H1 (cell line): ENCODE measurements around the gene HNRNPM. TPM values are rescaled to one million over a fixed set of nuclear protein-coding genes. Genes with fewer than 3 reads are reported as not detected.

ENCODE experiments used
- CTCF ChIA-PET: fragments of 300-600 bp; sonication (Branson Sonifier 250); formaldehyde crosslinking; loops from one replicate; lab custom pipeline; 2021; ENCODE audit not compliant: partially characterized antibody; lab: Charles Lee
- POLR2A ChIA-PET: fragments of 300-600 bp; sonication (Branson Sonifier 250); formaldehyde crosslinking; loops from one replicate; lab custom pipeline; 2021; ENCODE audit warnings: inconsistent platforms; ENCODE audit not compliant: partially characterized antibody; lab: Charles Lee
- DNase-seq, 2 experiments: peaks; one replicate each; pipeline versions ENCODE4 v3.0.0 to v3.0.0-alpha.2; 2010 to 2022; ENCODE audit warnings: low spot score in 2 of 2, low read depth in 1 of 2, mixed read lengths in 1 of 2
- FAIRE-seq: peaks from 2 replicates; lab custom pipeline; 2011; peaks lifted over from hg19 to GRCh38; lab: Jason Lieb, UNC
- H2AFZ ChIP-seq: 2 replicates; pipeline ENCODE4 v1.8.1; 2012; ENCODE audit warnings: low read length, inconsistent platforms
- H2AK5ac ChIP-seq: 2 replicates; pipeline ENCODE4 v1.6.1; 2013; ENCODE audit warnings: low read depth, low read length
- H2BK120ac ChIP-seq: replicated peaks from 2 replicates; pipeline ENCODE3; 2013; ENCODE audit warnings: low read depth, low read length, inconsistent platforms
- H2BK12ac ChIP-seq: 2 replicates; pipeline ENCODE4 v1.6.1; 2013; ENCODE audit warnings: low read depth, low read length
- H2BK15ac ChIP-seq: 2 replicates; pipeline ENCODE4 v1.6.1; 2013; ENCODE audit warnings: low read length
- H2BK20ac ChIP-seq: 2 replicates; pipeline ENCODE4 v1.6.1; 2013; ENCODE audit warnings: low read length
- H2BK5ac ChIP-seq: 2 replicates; pipeline ENCODE4 v1.6.1; 2013; ENCODE audit warnings: low read depth, low read length
- H3K14ac ChIP-seq: 2 replicates; pipeline ENCODE4 v1.6.1; 2013; ENCODE audit warnings: inconsistent platforms; ENCODE audit not compliant: insufficient read length
- H3K18ac ChIP-seq: 2 replicates; pipeline ENCODE4 v1.6.1; 2013; ENCODE audit warnings: low read length; ENCODE audit errors: extremely low read depth
- H3K23ac ChIP-seq: 2 replicates; pipeline ENCODE4 v1.6.1; 2013; ENCODE audit warnings: inconsistent platforms; ENCODE audit not compliant: insufficient read length
- H3K23me2 ChIP-seq: 2 replicates; pipeline ENCODE4 v1.6.1; 2013; ENCODE audit warnings: low read depth, low read length
- H3K27ac ChIP-seq: 2 replicates; pipeline ENCODE4 v1.6.1; 2011; ENCODE audit warnings: low read depth, low read length, inconsistent platforms
- H3K27me3 ChIP-seq, 4 experiments: replicated peaks in 1 of 4; 1 replicate in 1 of 4; 2 replicates in 3 of 4; pipeline versions ENCODE4 v1.6.1 to v1.8.1; 2011 to 2013; ENCODE audit warnings: low read length in 3 of 4, mild to moderate bottlenecking in 3 of 4, inconsistent platforms in 2 of 4, mixed read lengths in 2 of 4, moderate library complexity in 1 of 4; ENCODE audit not compliant: control insufficient read depth in 3 of 4, insufficient read depth in 3 of 4; ENCODE audit errors: extremely low read depth in 1 of 4
- H3K36me3 ChIP-seq, 4 experiments: 2 replicates each; pipeline versions ENCODE4 v1.6.1 to v1.8.1; 2011 to 2013; ENCODE audit warnings: mild to moderate bottlenecking in 4 of 4, low read length in 3 of 4, moderate library complexity in 2 of 4, control low read depth in 1 of 4, inconsistent platforms in 1 of 4; ENCODE audit not compliant: insufficient read depth in 4 of 4, control insufficient read depth in 2 of 4
- H3K4ac ChIP-seq: replicated peaks from 2 replicates; pipeline ENCODE3; 2013; ENCODE audit warnings: low read length, low read depth, mixed read lengths, inconsistent platforms; ENCODE audit not compliant: insufficient read length
- H3K4me1 ChIP-seq, 4 experiments: replicated peaks in 1 of 4; 1 replicate in 1 of 4; 2 replicates in 3 of 4; pipeline versions ENCODE4 v1.6.1 to v1.8.1; 2011 to 2013; ENCODE audit warnings: low read length in 3 of 4, inconsistent platforms in 2 of 4, mixed read lengths in 1 of 4; ENCODE audit not compliant: insufficient read depth in 4 of 4, control insufficient read depth in 3 of 4
- H3K4me2 ChIP-seq, 2 experiments: 2 replicates each; pipeline versions ENCODE4 v1.6.1 to v1.8.1; 2011 to 2013; ENCODE audit warnings: low read depth in 2 of 2, low read length in 2 of 2, control low read depth in 1 of 2, inconsistent platforms in 1 of 2, mild to moderate bottlenecking in 1 of 2; ENCODE audit not compliant: insufficient read depth in 1 of 2
- H3K4me3 ChIP-seq, 4 experiments: fragments of 200-600, 300-600 bp in 1 of 4; sonication (generic), shearing (Covaris generic), sonication (Bioruptor Twin) in 1 of 4; 2 replicates each; pipeline versions ENCODE4 v1.5.1 to v1.8.1; 2011 to 2016; ENCODE audit warnings: low read length in 4 of 4, low read depth in 3 of 4, control low read depth in 2 of 4, inconsistent platforms in 2 of 4, mild to moderate bottlenecking in 2 of 4, mixed read lengths in 1 of 4, moderate library complexity in 1 of 4; ENCODE audit not compliant: insufficient read depth in 2 of 4; ENCODE audit errors: extremely low read depth in 1 of 4
- H3K56ac ChIP-seq: replicated peaks from 2 replicates; pipeline ENCODE3; 2013; ENCODE audit warnings: low read depth, mild to moderate bottlenecking, mixed read lengths, low read length, inconsistent platforms; ENCODE audit not compliant: insufficient read length
- H3K79me1 ChIP-seq: 2 replicates; pipeline ENCODE4 v1.6.1; 2013; ENCODE audit warnings: low read depth, low read length, control low read depth
- H3K79me2 ChIP-seq, 2 experiments: 2 replicates each; pipeline versions ENCODE4 v1.6.1 to v1.8.1; 2012 to 2013; ENCODE audit warnings: low read length in 2 of 2, mild to moderate bottlenecking in 2 of 2, inconsistent platforms in 1 of 2; ENCODE audit not compliant: insufficient read depth in 2 of 2, control insufficient read depth in 1 of 2
- H3K9ac ChIP-seq, 4 experiments: replicated peaks in 1 of 4; 1 replicate in 1 of 4; 2 replicates in 3 of 4; pipeline versions ENCODE4 v1.6.1 to v1.8.1; 2011 to 2013; ENCODE audit warnings: low read depth in 3 of 4, low read length in 3 of 4, control low read depth in 2 of 4, mild to moderate bottlenecking in 2 of 4, moderate library complexity in 2 of 4, inconsistent platforms in 1 of 4; ENCODE audit errors: extremely low read depth in 1 of 4
- H3K9me3 ChIP-seq, 2 experiments: 2 replicates each; pipeline versions ENCODE4 v1.6.1 to v1.8.1; 2012 to 2013; ENCODE audit warnings: mild to moderate bottlenecking in 2 of 2, moderate library complexity in 2 of 2, control low read depth in 1 of 2, inconsistent platforms in 1 of 2, low read depth in 1 of 2, low read length in 1 of 2, mixed read lengths in 1 of 2; ENCODE audit not compliant: insufficient read depth in 2 of 2
- H4K20me1 ChIP-seq, 2 experiments: replicated peaks in 1 of 2; 2 replicates each; pipeline versions ENCODE3 to v1.8.1; 2011 to 2013; ENCODE audit warnings: inconsistent platforms in 2 of 2, low read length in 2 of 2, mild to moderate bottlenecking in 1 of 2; ENCODE audit not compliant: insufficient read depth in 2 of 2, control insufficient read depth in 1 of 2
- H4K5ac ChIP-seq: 2 replicates; pipeline ENCODE4 v1.6.1; 2013; ENCODE audit warnings: low read length, low read depth, mixed read lengths, inconsistent platforms; ENCODE audit not compliant: insufficient read length
- H4K8ac ChIP-seq: 2 replicates; pipeline ENCODE4 v1.8.0; 2013; ENCODE audit warnings: mild to moderate bottlenecking, moderate library complexity, low read length, inconsistent platforms; ENCODE audit not compliant: insufficient read depth; ENCODE audit errors: extremely low read depth
- H4K91ac ChIP-seq: replicated peaks from 2 replicates; pipeline ENCODE3; 2013; ENCODE audit warnings: low read length, mixed read lengths, inconsistent platforms; ENCODE audit not compliant: insufficient read length
- BCL11A ChIP-seq, 2 experiments: IDR thresholded peaks; one replicate each; pipeline ENCODE4 v1.6.1; 2011; ENCODE audit warnings: low read depth in 2 of 2, low read length in 2 of 2, mild to moderate bottlenecking in 2 of 2
- CTCF ChIP-seq, 3 experiments: IDR thresholded peaks; 1 replicate in 2 of 3; 2 replicates in 1 of 3; pipeline versions ENCODE4 v1.5.1 to v1.6.1; 2011; ENCODE audit warnings: low read length in 3 of 3, mild to moderate bottlenecking in 3 of 3, inconsistent platforms in 2 of 3, low read depth in 1 of 3, moderate library complexity in 1 of 3; ENCODE audit not compliant: insufficient read depth in 1 of 3; ENCODE audit errors: control extremely low read depth in 1 of 3
- NANOG ChIP-seq: IDR thresholded peaks from 2 replicates; pipeline ENCODE4 v1.6.1; 2011; ENCODE audit warnings: low read length, low read depth, mild to moderate bottlenecking, inconsistent platforms; ENCODE audit not compliant: insufficient read depth, poor library complexity, severe bottlenecking
- POLR2A ChIP-seq, 2 experiments: IDR thresholded peaks; 1 replicate in 1 of 2; 2 replicates in 1 of 2; pipeline ENCODE4 v1.6.1; 2011; ENCODE audit warnings: low read depth in 2 of 2, low read length in 2 of 2, mild to moderate bottlenecking in 2 of 2; ENCODE audit errors: control extremely low read depth in 1 of 2
- POU5F1 ChIP-seq: IDR thresholded peaks from 2 replicates; pipeline ENCODE4 v1.6.1; 2011; ENCODE audit warnings: low read depth, mild to moderate bottlenecking, low read length, moderate library complexity
- RAD21 ChIP-seq, 2 experiments: IDR thresholded peaks in 1 of 2; conservative IDR thresholded peaks in 1 of 2; 2 replicates each; pipeline ENCODE4 v1.6.1; 2011; ENCODE audit warnings: low read depth in 2 of 2, low read length in 2 of 2, improper control_type of control experiment in 1 of 2, inconsistent platforms in 1 of 2, mild to moderate bottlenecking in 1 of 2, moderate library complexity in 1 of 2
- SIN3A ChIP-seq, 2 experiments: IDR thresholded peaks in 1 of 2; conservative IDR thresholded peaks in 1 of 2; 2 replicates each; pipeline ENCODE4 v1.6.1; 2011 to 2012; ENCODE audit warnings: low read length in 2 of 2, improper control_type of control experiment in 1 of 2, low read depth in 1 of 2, mild to moderate bottlenecking in 1 of 2
- SIX5 ChIP-seq: IDR thresholded peaks from 2 replicates; pipeline ENCODE4 v1.6.1; 2011; ENCODE audit warnings: mild to moderate bottlenecking, low read depth, low read length
- WGBS, 2 experiments: shearing (Covaris generic) in 1 of 2; methylation state at CpG; one replicate each; pipeline versions ENCODE4 v1.1.6 to v1.1.7; 2013 to 2015; ENCODE audit warnings: low lambda C conversion rate in 2 of 2, mixed read lengths in 2 of 2, inconsistent platforms in 1 of 2, low coverage in 1 of 2, missing lambda C conversion rate in 1 of 2; ENCODE audit not compliant: insufficient replicate concordance in 2 of 2, insufficient coverage in 1 of 2, insufficient read length in 1 of 2; ENCODE audit errors: extremely low coverage in 1 of 2, missing lambda C conversion rate in 1 of 2; 5-methylcytosine and 5-hydroxymethylcytosine counted together
- polyA plus RNA-seq, 7 experiments: library from polyadenylated mRNA; depleted of rRNA in 3 of 7; stranded (reverse) in 5 of 7; unstranded in 2 of 7; fragments of >200 nt in 5 of 7; fragments of 200-250 nt in 2 of 7; gene quantifications; 1 replicate in 5 of 7; 2 replicates in 1 of 7; 4 replicates in 1 of 7; pipeline versions ENCODE4 v1.2.1 to v1.2.3, GENCODE V29; 2011 to 2013; ENCODE audit warnings: missing spikeins in 2 of 7, mixed read lengths in 2 of 7
- total RNA-seq: library from RNA; stranded (reverse); fragmentation: NEBNext Ultra II Directional; extraction: Animal tissue kit (Norgen Biotek cat#: 25700); gene quantifications from 2 replicates; pipeline ENCODE4 v1.2.1, GENCODE V29; 2021

HNRNPM gene
- total and polyA plus RNA-seq, 2 of the 8 experiments (the other 6 are each of a cell fraction or from before 2014, with no cell fraction given), result 375 to 474 TPM

GRCh38 chr19:8486661-8487136, 41.9 kb downstream of the HNRNPM start:
- Histone ChIP-seq H2BK12ac (no peak overlapping the region), H3K9me3 (no peaks in the 10 kb centered on the region), H4K5ac (no peak overlapping the region), H2BK15ac (no peak overlapping the region), H2AK5ac (no peak overlapping the region), H3K4ac (no peak overlapping the region), H3K4me1 (peaks cover 0 to 2% (median 0%) of the 10 kb centered on the region in 4 experiments; a peak in 1 of 7 replicates), H4K20me1 (peaks cover 11 to 41% of the 10 kb centered on the region in 2 experiments), H3K79me1 (peaks cover 12% of the 10 kb centered on the region; the same call in 1 of the 2 replicates), H3K9ac (no peak overlapping the region), H3K14ac (no peak overlapping the region), H2AFZ (no peak overlapping the region), H4K8ac (peak overlapping the region; percentile 7; the same call in 1 of the 2 replicates), H3K23me2 (no peaks in the 10 kb centered on the region), H3K27ac (no peak overlapping the region), H2BK120ac (no peak overlapping the region), H3K18ac (no peak overlapping the region), H3K56ac (no peak overlapping the region), H2BK5ac (no peak overlapping the region), H3K27me3 (no peaks in the 10 kb centered on the region), H2BK20ac (no peak overlapping the region), H4K91ac (no peak overlapping the region), H3K36me3 (peaks cover 28 to 69% (median 50%) of the 10 kb centered on the region in 4 experiments), H3K4me3 (no peak overlapping the region), H3K4me2 (no peak overlapping the region), H3K23ac (no peak overlapping the region), H3K79me2 (peaks cover 0 to 27% of the 10 kb centered on the region in 2 experiments; a peak in 2 of 4 replicates)
- CTCF ChIA-PET, result interaction anchor here (0.6 to 1.8 kb wide), 5 partner anchors 11 to 93 kb away, joined by 3 to 5 read pairs (median 3); no protein-coding TSS in a partner anchor
- no peak for TF ChIP-seq POU5F1
- TF ChIP-seq BCL11A (IDR thresholded peaks at IDR 0.05; ENCODE audit: low read depth in 2 of 2, low read length in 2 of 2), result no peak
- TF ChIP-seq SIN3A (conservative IDR thresholded peaks at IDR 0.05 in 1 of 2, IDR thresholded peaks at IDR 0.05 in 1 of 2; ENCODE audit: low read depth in 1 of 2, low read length in 2 of 2), result no peak
- TF ChIP-seq CTCF (IDR thresholded peaks at IDR 0.05; ENCODE audit: control extremely low read depth in 1 of 3, insufficient read depth in 1 of 3, low read depth in 1 of 3, low read length in 3 of 3), result no peak
- no peak for TF ChIP-seq NANOG
- TF ChIP-seq POLR2A (IDR thresholded peaks at IDR 0.05; ENCODE audit: control extremely low read depth in 1 of 2, low read depth in 2 of 2, low read length in 2 of 2), result 0 out of 3 replicates have a peak, but pooled peaks of 1 of the 2 experiments have one; percentile 21
- TF ChIP-seq SIX5, result no peak
- TF ChIP-seq RAD21 (IDR thresholded peaks at IDR 0.05 in 1 of 2, conservative IDR thresholded peaks at IDR 0.05 in 1 of 2; ENCODE audit: low read depth in 2 of 2, low read length in 2 of 2), result no peak
- DNase-seq (no peak), FAIRE-seq (no peak)
- 96% methylated on average over 16 of the region's 16 CpGs; no CpG with 5 or more reads in 1 of the 2 experiments for WGBS, 2 experiments
- POLR2A ChIA-PET, result interaction anchor here (0.9 to 2.7 kb wide), 7 partner anchors 10 to 41 kb away, joined by 3 to 11 read pairs (median 4); partner anchors contain the start of gene PRAM1
